Uterus (tissue), 2 donors: ENCODE data around the gene TREML2.

ENCODE experiments used
- CTCF ChIP-seq, 4 experiments: fragments of 200-600 bp in 2 of 4; fragments of 450-650 bp in 2 of 4; sonication (generic) in 2 of 4; IDR thresholded peaks; one replicate each; pipeline ENCODE4 v1.5.1; 2016 to 2019; ENCODE audit warnings: antibody characterized with exemption in 4 of 4, mild to moderate bottlenecking in 2 of 4, moderate library complexity in 1 of 4
- POLR2A ChIP-seq, 2 donors: fragments of 450-650 bp; IDR thresholded peaks; one replicate each; pipeline ENCODE4 v1.6.1; 2016; ENCODE audit warnings: antibody characterized with exemption in 2 of 2, mild to moderate bottlenecking in 1 of 2, moderate library complexity in 1 of 2

GRCh38 chr6:41163419-41163717, 37.6 kb downstream of the TREML2 start:
- TF ChIP-seq POLR2A (IDR thresholded peaks at IDR 0.05) (no peak), CTCF (IDR thresholded peaks at IDR 0.05) (no peak)
